ENCODE results near the gene MESD. TPM values are rescaled to one million over a fixed set of nuclear protein-coding genes. Genes with fewer than 3 reads are reported as not detected.

Gene MESD
- total RNA-seq, 4 donors from 2014 or later: 18.8 to 22.7 (median 21.5) TPM

GRCh38 chr15:80990955-80991354 lies 1.3 kb upstream of the MESD start:
- no peak for TF ChIP-seq CTCF (IDR thresholded peaks at IDR 0.05; ENCODE audit: low read depth)

- no peak for TF ChIP-seq CTCF (IDR thresholded peaks at IDR 0.05; ENCODE audit: low read depth)
Measured at GRCh38 chr15:80989081-80989517, 520 bp downstream of the MESD start.

GRCh38 chr15:80988148-80988796 lies 1.3 kb downstream of the MESD start:
- no peak for TF ChIP-seq CTCF (IDR thresholded peaks at IDR 0.05; ENCODE audit: low read depth)

- TF ChIP-seq CTCF (IDR thresholded peaks at IDR 0.05; ENCODE audit: low read depth): no peak
Measured at GRCh38 chr15:80986487-80986886, 3.1 kb downstream of the MESD start.

GRCh38 chr15:80985981-80986380 lies 3.6 kb downstream of the MESD start:
- no peak for TF ChIP-seq CTCF (IDR thresholded peaks at IDR 0.05; ENCODE audit: low read depth)

GRCh38 chr15:80984856-80985255 lies 4.8 kb downstream of the MESD start:
- no peak for TF ChIP-seq CTCF (IDR thresholded peaks at IDR 0.05; ENCODE audit: low read depth)

- no peak for TF ChIP-seq CTCF (IDR thresholded peaks at IDR 0.05; ENCODE audit: low read depth)
Measured at GRCh38 chr15:80982839-80983238, 6.8 kb downstream of the MESD start.
